HG03354 (cell line): ENCODE data around the gene ZSWIM3.

ENCODE experiments used
- ATAC-seq: cut with Tn5 transposase; IDR thresholded peaks from one replicate; pipeline ENCODE4 v1.9.1; 2021; ENCODE audit warnings: mild to moderate bottlenecking; ENCODE audit not compliant: unreplicated experiment, poor library complexity, severe bottlenecking

Gene ZSWIM3

DNA sequence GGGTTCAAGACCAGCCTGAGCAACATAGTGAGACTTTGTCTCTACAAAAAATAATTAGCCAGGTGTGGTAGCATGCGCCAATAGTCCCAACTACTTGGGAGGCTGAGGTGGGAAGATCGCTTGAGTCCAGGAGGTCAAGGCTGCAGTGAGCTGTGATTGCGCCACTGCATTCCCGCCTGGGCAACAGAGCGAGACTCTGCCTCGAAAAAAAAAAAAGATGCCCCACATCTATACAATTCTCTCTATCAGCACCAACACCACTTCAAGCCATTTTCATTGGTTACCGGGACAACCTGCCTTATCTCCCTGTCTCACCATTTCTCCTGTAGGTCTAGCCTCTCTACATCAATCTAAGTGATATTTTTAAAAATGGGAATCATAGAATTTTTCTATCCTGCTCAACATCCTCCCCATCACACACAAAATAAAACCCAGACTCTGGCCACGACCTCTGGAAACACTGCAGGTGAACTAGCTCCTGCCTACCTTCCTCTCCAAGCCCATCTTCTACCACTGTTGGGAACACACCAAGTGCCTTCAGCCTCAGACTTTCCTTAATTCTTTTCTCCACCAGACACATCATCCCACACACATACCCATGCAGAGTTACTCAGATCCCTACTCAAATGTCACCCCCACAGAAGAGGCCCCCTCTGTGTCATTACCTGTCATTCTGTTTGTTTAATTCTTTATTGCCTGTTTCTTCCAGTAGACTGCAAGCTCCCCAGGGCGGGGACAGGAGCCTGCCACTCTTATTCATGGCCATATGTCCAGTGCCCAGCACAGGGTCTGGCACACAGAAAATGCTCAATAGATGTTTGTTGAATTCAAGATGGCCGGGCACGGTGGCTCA is 64.1 kb downstream of the ZSWIM3 start:
- ATAC-seq: no peak

DNA sequence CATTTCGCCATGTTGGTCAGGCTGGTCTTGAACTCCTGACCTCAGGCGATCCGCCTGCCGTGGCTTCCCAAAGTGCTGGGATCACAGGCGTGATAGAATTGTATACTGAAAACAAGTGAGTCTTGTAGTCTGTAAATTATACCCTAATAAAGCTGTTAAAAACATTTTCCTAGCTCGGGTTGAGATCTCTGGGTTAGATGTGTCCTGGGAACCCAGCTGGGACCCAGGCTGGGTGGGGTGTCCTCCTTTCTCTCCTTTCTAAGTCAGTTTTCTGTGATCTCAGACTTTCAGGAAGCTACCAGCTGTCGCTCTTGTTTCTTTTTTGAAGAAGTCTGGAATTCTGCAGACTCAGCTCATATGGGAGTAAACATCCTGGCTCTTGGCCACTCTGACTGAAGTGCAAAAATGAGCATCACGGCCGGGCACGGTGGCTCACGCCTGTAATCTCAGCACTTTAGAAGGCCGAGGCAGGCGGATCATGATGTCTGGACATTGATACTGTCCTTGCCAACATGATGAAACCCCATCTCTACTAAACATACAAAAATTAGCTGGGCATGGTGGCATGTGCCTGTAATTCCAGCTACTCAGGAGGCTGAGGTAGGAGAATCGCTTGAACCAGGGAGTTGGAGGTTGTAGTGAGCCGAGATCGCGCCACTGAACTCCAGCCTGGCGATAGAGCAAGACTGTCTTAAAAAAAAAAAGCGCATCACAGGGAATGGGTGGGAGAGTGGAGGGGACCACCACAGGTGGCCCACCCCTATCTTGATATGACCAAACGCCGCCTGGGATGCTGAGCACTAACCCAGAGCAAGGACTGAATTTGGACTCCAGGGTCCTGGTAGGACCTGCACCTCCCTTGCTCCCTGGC is 67.2 kb downstream of the ZSWIM3 start:
- no peak for ATAC-seq

DNA sequence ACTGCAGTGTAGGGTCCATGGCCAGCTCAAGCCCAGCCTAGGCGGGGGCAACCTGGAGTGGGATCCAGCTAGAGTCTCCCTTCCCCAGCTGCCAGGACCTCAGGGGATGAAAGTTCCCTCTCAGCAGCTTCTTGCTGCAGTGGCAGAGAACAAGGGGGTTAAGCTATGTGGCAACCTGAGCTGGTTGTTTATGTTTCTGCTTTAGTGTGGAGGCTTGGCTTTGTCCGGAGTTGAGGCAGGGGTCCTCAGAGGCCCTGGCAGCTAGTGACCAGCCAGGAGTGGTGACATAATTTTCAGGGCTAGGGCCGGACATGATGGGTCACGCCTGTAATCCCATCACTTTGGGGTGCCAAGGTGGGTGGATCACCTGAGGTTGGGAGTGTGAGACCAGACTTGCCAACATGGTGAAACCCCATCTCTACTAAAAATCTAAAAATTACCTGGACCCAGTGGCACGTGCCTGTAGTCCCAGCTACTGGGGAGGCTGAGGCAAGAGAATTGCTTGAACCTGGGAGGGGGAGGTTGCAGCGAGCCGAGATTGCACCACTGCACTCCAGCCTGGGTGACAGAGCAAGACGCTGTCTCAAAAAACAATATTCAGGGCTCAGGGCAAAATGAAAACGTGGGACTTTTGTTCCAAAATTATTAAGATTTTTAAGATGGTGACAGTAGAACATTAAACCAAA is 68.5 kb downstream of the ZSWIM3 start:
- ATAC-seq: no peak

DNA sequence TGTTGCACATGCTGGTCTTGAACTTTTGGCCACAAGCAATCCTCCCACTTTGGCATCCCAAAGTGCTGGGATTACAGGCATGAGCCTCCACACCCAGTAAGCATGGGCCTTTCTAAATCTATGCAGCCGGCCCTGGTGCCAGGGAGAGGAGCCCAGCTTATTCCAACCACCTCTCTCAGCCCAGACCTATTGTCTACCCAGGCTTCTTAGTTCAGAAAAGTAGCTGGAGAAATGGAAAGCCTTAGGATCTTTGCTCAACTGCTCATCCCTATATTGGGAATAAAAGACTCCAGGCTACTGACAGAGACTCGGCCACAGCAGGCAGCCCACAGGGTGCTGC is 69.3 kb downstream of the ZSWIM3 start:
- no peak for ATAC-seq

DNA sequence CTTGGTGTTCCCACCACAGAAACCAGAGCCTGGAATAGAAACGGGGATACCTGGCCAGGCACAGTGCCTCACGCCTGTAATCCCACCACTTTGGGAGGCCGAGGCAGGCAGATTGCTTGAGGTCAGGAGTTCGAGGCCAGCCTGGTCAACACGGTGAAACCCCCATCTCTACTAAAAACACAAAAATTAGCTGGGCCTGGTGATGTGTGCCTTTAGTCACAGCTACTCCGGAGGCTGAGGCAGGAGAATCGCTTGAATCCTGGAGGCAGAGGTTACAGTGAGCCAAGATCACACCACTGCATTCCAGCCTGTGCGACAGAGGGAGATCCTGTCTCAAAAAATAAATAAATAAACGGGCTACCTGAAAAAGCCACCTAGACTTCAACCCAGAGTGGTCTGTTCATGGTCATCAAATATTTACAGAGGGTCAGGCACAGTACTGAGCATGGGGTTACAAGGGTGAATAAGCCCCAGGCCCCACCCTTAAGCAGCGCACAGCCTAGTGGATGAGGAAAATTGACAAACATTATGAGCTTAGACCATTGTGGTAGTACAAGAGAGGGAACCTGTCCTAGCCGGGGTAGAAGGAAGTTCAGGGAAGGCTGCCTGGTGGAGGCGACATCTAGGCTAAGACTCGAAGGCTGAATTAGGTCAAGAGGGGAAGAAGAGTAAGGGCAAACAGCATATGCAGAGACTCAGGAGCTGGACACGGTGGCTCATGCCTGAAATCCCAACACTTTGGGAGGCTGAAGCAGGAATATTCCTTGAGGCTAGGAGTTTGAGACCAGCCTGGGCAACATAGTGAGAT is 69.9 kb downstream of the ZSWIM3 start:
- ATAC-seq: no peak
